ENCODE results near the gene GTF2H2. TPM values are rescaled to one million over a fixed set of nuclear protein-coding genes. Genes with fewer than 3 reads are reported as not detected.
"Not testable (repeated sequence)": the region's sequence is repeated elsewhere in the genome, so short reads cannot be mapped to it uniquely, and the experiment has no call there.

GTF2H2 gene
- 13.5 and 14.7 TPM in 2 replicates for polyA plus RNA-seq (2013)

GRCh38 chr5:71067262-71067928 lies at the start of gene GTF2H2:
GTF2H2 (minus strand) TSS chr5:71067676; CDS start chr5:71062763, 4,913 bp downstream.
- DNase-seq; H3K27me3 ChIP-seq (ENCODE audit: insufficient read depth, low read length): not testable (repeated sequence)
- WGBS (ENCODE audit: extremely low coverage, insufficient coverage, insufficient read length), result no CpG with 5 or more reads among the region's 46 CpGs

DNA sequence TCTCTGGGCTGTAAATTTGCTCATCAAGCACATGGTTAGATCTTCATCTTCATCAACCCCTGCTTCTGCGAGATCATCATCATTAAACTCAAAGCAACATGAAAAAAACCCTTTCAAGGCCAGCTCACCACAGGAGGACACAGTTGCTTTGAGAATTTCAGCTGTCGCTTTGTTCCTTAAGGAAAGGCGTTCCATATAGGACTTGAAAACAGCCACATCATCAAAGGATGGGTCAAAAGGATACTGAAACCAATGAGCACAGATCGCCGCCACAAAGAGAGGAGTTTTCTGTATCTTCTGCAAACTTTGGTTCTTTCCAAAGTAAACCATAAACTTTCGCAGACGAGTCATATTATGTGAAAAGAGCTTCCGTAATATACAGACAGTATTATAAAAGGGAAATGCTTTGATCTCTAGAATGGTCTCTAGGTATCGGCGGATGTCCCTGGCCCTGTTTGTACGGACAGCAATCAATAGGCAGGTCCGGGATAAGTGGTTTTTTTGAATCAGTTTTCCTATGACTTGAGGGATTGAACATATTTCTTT lies 42.3 kb upstream of the GTF2H2 start:
- not testable (repeated sequence) for H3K79me2 ChIP-seq (ENCODE audit: control insufficient read depth, insufficient read depth, low read length, poor library complexity); H2BK5ac ChIP-seq (ENCODE audit: low read depth, low read length, poor library complexity); H3K9ac ChIP-seq (ENCODE audit: low read length); H2BK120ac ChIP-seq (ENCODE audit: insufficient read depth, low read length, poor library complexity); H3K27ac ChIP-seq (ENCODE audit: low read depth, low read length); H2AK5ac ChIP-seq (ENCODE audit: low read length); H3K36me3 ChIP-seq (ENCODE audit: control insufficient read depth in 1 of 2, insufficient read depth in 2 of 2, low read length in 2 of 2); DNase-seq; H4K12ac ChIP-seq (ENCODE audit: low read depth, low read length); H3K4me3 ChIP-seq (ENCODE audit: low read depth, low read length); H3K4me2 ChIP-seq (ENCODE audit: low read length); H3K4ac ChIP-seq (ENCODE audit: low read depth, low read length); H3K9me3 ChIP-seq (ENCODE audit: insufficient read depth, low read depth, low read length); H3K4me1 ChIP-seq (ENCODE audit: control insufficient read depth in 1 of 2, insufficient read depth in 2 of 2, low read length in 2 of 2); H3K18ac ChIP-seq (ENCODE audit: low read length); H4K91ac ChIP-seq (ENCODE audit: low read depth, low read length); H3K79me1 ChIP-seq (ENCODE audit: low read length); H3K27me3 ChIP-seq (ENCODE audit: insufficient read depth, low read length); H2AFZ ChIP-seq (ENCODE audit: insufficient read depth, low read length, poor library complexity); H4K8ac ChIP-seq (ENCODE audit: low read depth, low read length); H3K14ac ChIP-seq (ENCODE audit: low read length); H3K23ac ChIP-seq (ENCODE audit: low read length); H2BK12ac ChIP-seq (ENCODE audit: low read length)
- WGBS (ENCODE audit: extremely low coverage, insufficient coverage, insufficient read length), result no CpG with 5 or more reads among the region's 12 CpGs

More at GRCh38 chr5:71067262-71067928, at the start of gene GTF2H2:
- not testable (repeated sequence) for H4K12ac ChIP-seq (ENCODE audit: low read depth, low read length); H3K9ac ChIP-seq (ENCODE audit: low read length); H3K79me2 ChIP-seq (ENCODE audit: control insufficient read depth, insufficient read depth, low read length, poor library complexity); H3K18ac ChIP-seq (ENCODE audit: low read length); H2BK5ac ChIP-seq (ENCODE audit: low read depth, low read length, poor library complexity); H2BK120ac ChIP-seq (ENCODE audit: insufficient read depth, low read length, poor library complexity); H3K36me3 ChIP-seq (ENCODE audit: control insufficient read depth in 1 of 2, insufficient read depth in 2 of 2, low read length in 2 of 2); H3K4ac ChIP-seq (ENCODE audit: low read depth, low read length); H3K79me1 ChIP-seq (ENCODE audit: low read length); H3K9me3 ChIP-seq (ENCODE audit: insufficient read depth, low read depth, low read length); H3K23ac ChIP-seq (ENCODE audit: low read length); H3K4me2 ChIP-seq (ENCODE audit: low read length); H4K8ac ChIP-seq (ENCODE audit: low read depth, low read length); H3K27ac ChIP-seq (ENCODE audit: low read depth, low read length); H2AFZ ChIP-seq (ENCODE audit: insufficient read depth, low read length, poor library complexity); H3K4me3 ChIP-seq (ENCODE audit: low read depth, low read length); H3K4me1 ChIP-seq (ENCODE audit: control insufficient read depth in 1 of 2, insufficient read depth in 2 of 2, low read length in 2 of 2); H2AK5ac ChIP-seq (ENCODE audit: low read length); H2BK12ac ChIP-seq (ENCODE audit: low read length); H3K14ac ChIP-seq (ENCODE audit: low read length); H4K91ac ChIP-seq (ENCODE audit: low read depth, low read length)

GRCh38 chr5:71099996-71100395 lies 32.5 kb upstream of the GTF2H2 start:
- not testable (repeated sequence) for DNase-seq; H3K4me3 ChIP-seq (ENCODE audit: low read depth, low read length); H3K27ac ChIP-seq (ENCODE audit: low read depth, low read length); H2BK12ac ChIP-seq (ENCODE audit: low read length); H2BK120ac ChIP-seq (ENCODE audit: insufficient read depth, low read length, poor library complexity); H2AK5ac ChIP-seq (ENCODE audit: low read length); H3K79me2 ChIP-seq (ENCODE audit: control insufficient read depth, insufficient read depth, low read length, poor library complexity); H3K4ac ChIP-seq (ENCODE audit: low read depth, low read length); H4K12ac ChIP-seq (ENCODE audit: low read depth, low read length); H3K36me3 ChIP-seq (ENCODE audit: control insufficient read depth in 1 of 2, insufficient read depth in 2 of 2, low read length in 2 of 2); H3K14ac ChIP-seq (ENCODE audit: low read length); H4K8ac ChIP-seq (ENCODE audit: low read depth, low read length); H2AFZ ChIP-seq (ENCODE audit: insufficient read depth, low read length, poor library complexity); H3K79me1 ChIP-seq (ENCODE audit: low read length); H3K9me3 ChIP-seq (ENCODE audit: insufficient read depth, low read depth, low read length); H3K18ac ChIP-seq (ENCODE audit: low read length); H2BK5ac ChIP-seq (ENCODE audit: low read depth, low read length, poor library complexity); H4K91ac ChIP-seq (ENCODE audit: low read depth, low read length); H3K4me1 ChIP-seq (ENCODE audit: control insufficient read depth in 1 of 2, insufficient read depth in 2 of 2, low read length in 2 of 2); H3K9ac ChIP-seq (ENCODE audit: low read length); H3K27me3 ChIP-seq (ENCODE audit: insufficient read depth, low read length); H3K4me2 ChIP-seq (ENCODE audit: low read length); H3K23ac ChIP-seq (ENCODE audit: low read length)
- WGBS (ENCODE audit: extremely low coverage, insufficient coverage, insufficient read length), result no CpG with 5 or more reads among the region's 7 CpGs

DNA sequence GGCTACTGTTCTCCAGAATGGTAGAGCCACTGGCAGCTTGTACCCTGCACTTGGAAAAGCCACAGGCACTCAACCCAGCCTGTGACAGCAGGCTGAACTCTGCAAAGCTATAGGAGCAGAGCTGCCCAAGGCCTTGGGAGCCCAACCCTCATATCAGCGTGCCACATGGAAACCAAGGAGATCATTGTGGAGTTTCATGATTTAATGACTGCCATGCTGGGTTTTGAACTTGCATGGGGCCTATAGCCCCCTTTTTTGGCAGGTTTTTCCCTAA lies 30.4 kb upstream of the GTF2H2 start:
- H3K23ac ChIP-seq (ENCODE audit: low read length); H3K4ac ChIP-seq (ENCODE audit: low read depth, low read length); H3K27me3 ChIP-seq (ENCODE audit: insufficient read depth, low read length); H3K18ac ChIP-seq (ENCODE audit: low read length); H3K27ac ChIP-seq (ENCODE audit: low read depth, low read length); H3K79me2 ChIP-seq (ENCODE audit: control insufficient read depth, insufficient read depth, low read length, poor library complexity); H4K91ac ChIP-seq (ENCODE audit: low read depth, low read length); H2BK12ac ChIP-seq (ENCODE audit: low read length); H4K12ac ChIP-seq (ENCODE audit: low read depth, low read length); H3K79me1 ChIP-seq (ENCODE audit: low read length); H3K4me3 ChIP-seq (ENCODE audit: low read depth, low read length); H2BK120ac ChIP-seq (ENCODE audit: insufficient read depth, low read length, poor library complexity); H4K8ac ChIP-seq (ENCODE audit: low read depth, low read length); H2AK5ac ChIP-seq (ENCODE audit: low read length); H3K9me3 ChIP-seq (ENCODE audit: insufficient read depth, low read depth, low read length); H3K4me1 ChIP-seq (ENCODE audit: control insufficient read depth in 1 of 2, insufficient read depth in 2 of 2, low read length in 2 of 2); H3K9ac ChIP-seq (ENCODE audit: low read length); H2AFZ ChIP-seq (ENCODE audit: insufficient read depth, low read length, poor library complexity); H3K4me2 ChIP-seq (ENCODE audit: low read length); H3K36me3 ChIP-seq (ENCODE audit: control insufficient read depth in 1 of 2, insufficient read depth in 2 of 2, low read length in 2 of 2); H3K14ac ChIP-seq (ENCODE audit: low read length); H2BK5ac ChIP-seq (ENCODE audit: low read depth, low read length, poor library complexity); DNase-seq: not testable (repeated sequence)
- WGBS (ENCODE audit: extremely low coverage, insufficient coverage, insufficient read length), result no CpG with 5 or more reads among the region's 1 CpG
